Stimulated activated CD4-positive, alpha-beta T cell treated with anti-CD3 and anti-CD28 coated beads, Interleukin-1b, Interleukin-23, amount 100 ng/mL, for 48 hours (primary cell): Measurements from ENCODE around the gene INHBA.
A peak's percentile ranks its signal among the peaks of the same experiment; 100 is the strongest.

Experiments
- DNase-seq: peaks from one replicate; pipeline ENCODE4 v3.0.0-alpha.2; 2020

Gene INHBA

GRCh38 chr7:41710838-41711237 lies 7.9 kb upstream of the INHBA start:
- no peak for DNase-seq

- no peak for DNase-seq
Observed at GRCh38 chr7:41709621-41710020, 6.7 kb upstream of the INHBA start.

- no peak for DNase-seq
Observed at GRCh38 chr7:41708581-41709358, 5.9 kb upstream of the INHBA start.

- DNase-seq, result no peak
Observed at GRCh38 chr7:41706228-41706930, 3.5 kb upstream of the INHBA start.

GRCh38 chr7:41705109-41705901 lies 2.4 kb upstream of the INHBA start:
- peak; percentile 59 for DNase-seq

- no peak for DNase-seq
Observed at GRCh38 chr7:41701068-41701941, 1.6 kb downstream of the INHBA start.

- DNase-seq, result no peak
Observed at GRCh38 chr7:41700044-41700471, 2.8 kb downstream of the INHBA start.

- no peak for DNase-seq
Observed at GRCh38 chr7:41699516-41699915, 3.4 kb downstream of the INHBA start.

GRCh38 chr7:41698726-41699125 lies 4.2 kb downstream of the INHBA start:
- DNase-seq, result no peak

- DNase-seq, result no peak
Observed at GRCh38 chr7:41698114-41698513, 4.8 kb downstream of the INHBA start.

GRCh38 chr7:41696323-41696916 lies 6.5 kb downstream of the INHBA start:
- DNase-seq, result no peak

- no peak for DNase-seq
Observed at GRCh38 chr7:41695661-41696322, 7.1 kb downstream of the INHBA start.

- no peak for DNase-seq
Observed at GRCh38 chr7:41694495-41694894, 8.4 kb downstream of the INHBA start.

GRCh38 chr7:41693150-41693997 lies 9.5 kb downstream of the INHBA start:
- no peak for DNase-seq

- DNase-seq, result no peak
Observed at GRCh38 chr7:41692251-41692650, 10.6 kb downstream of the INHBA start.

GRCh38 chr7:41691286-41692190 lies 11.4 kb downstream of the INHBA start:
- DNase-seq, result no peak

- no peak for DNase-seq
Observed at GRCh38 chr7:41689815-41690214, 13.1 kb downstream of the INHBA start.

GRCh38 chr7:41688906-41689305 lies 14.0 kb downstream of the INHBA start:
- DNase-seq, result no peak

- DNase-seq, result no peak
Observed at GRCh38 chr7:41688012-41688625, 14.8 kb downstream of the INHBA start.
